HG03558 (cell line): ENCODE results near the gene PKN1.

Experiments used
- ATAC-seq: cut with Tn5 transposase; IDR thresholded peaks from one replicate; pipeline ENCODE4 v1.9.1; 2021; ENCODE audit warnings: moderate number of reproducible peaks; ENCODE audit not compliant: unreplicated experiment; ENCODE audit errors: extremely low read depth

Gene PKN1

GRCh38 chr19:14425696-14426138, 7.4 kb upstream of the PKN1 start:
- no peak for ATAC-seq

GRCh38 chr19:14427461-14427860, 5.6 kb upstream of the PKN1 start:
- ATAC-seq, result no peak

GRCh38 chr19:14428882-14429416, 4.2 kb upstream of the PKN1 start:
- ATAC-seq, result no peak

- no peak for ATAC-seq
These were observed 2.4 kb upstream of the PKN1 start for GRCh38 chr19:14430712-14431111.

GRCh38 chr19:14433554-14434501, 722 bp downstream of the PKN1 start:
- no peak for ATAC-seq

- ATAC-seq, result no peak
These were observed 1.6 kb downstream of the PKN1 start for GRCh38 chr19:14434543-14435319.

GRCh38 chr19:14435320-14436050, 2.4 kb downstream of the PKN1 start:
- ATAC-seq, result no peak

- ATAC-seq, result no peak
These were observed 4.6 kb downstream of the PKN1 start for GRCh38 chr19:14437578-14438140.

- ATAC-seq, result no peak
These were observed 5.9 kb downstream of the PKN1 start for GRCh38 chr19:14439014-14439413.

- no peak for ATAC-seq
These were observed 6.9 kb downstream of the PKN1 start for GRCh38 chr19:14440049-14440448.

GRCh38 chr19:14441041-14441938, 8.2 kb downstream of the PKN1 start:
- ATAC-seq, result no peak

- no peak for ATAC-seq
These were observed 10.0 kb downstream of the PKN1 start for GRCh38 chr19:14442891-14443631.

- no peak for ATAC-seq
These were observed 10.6 kb downstream of the PKN1 start for GRCh38 chr19:14443632-14444216.

- no peak for ATAC-seq
These were observed 13.4 kb downstream of the PKN1 start for GRCh38 chr19:14446336-14447036.

- ATAC-seq, result no peak
These were observed 16.2 kb downstream of the PKN1 start for GRCh38 chr19:14449321-14449720.

GRCh38 chr19:14450168-14450874, 17.2 kb downstream of the PKN1 start:
- ATAC-seq, result no peak

GRCh38 chr19:14450876-14451275, 17.8 kb downstream of the PKN1 start:
- ATAC-seq, result no peak
